NOMO-1 (cell line): Measurements from ENCODE around the gene BOLA3.
A peak's percentile ranks its signal among the peaks of the same experiment; 100 is the strongest.
"Not testable (repeated sequence)": the region's sequence is repeated elsewhere in the genome, so short reads cannot be mapped to it uniquely, and the experiment has no call there.

Source experiments
- DNase-seq, 2 experiments: peaks; one replicate each; lab custom pipeline; 2025; ENCODE audit not compliant: unreplicated experiment in 2 of 2; lab: John Stamatoyannopoulos, UW

Gene BOLA3

GRCh38 chr2:74149570-74150319, 2.0 kb upstream of the BOLA3 start:
- no peak for DNase-seq

GRCh38 chr2:74149247-74149525, 1.5 kb upstream of the BOLA3 start:
- DNase-seq: no peak

GRCh38 chr2:74148457-74149246, 940 bp upstream of the BOLA3 start:
- DNase-seq: no peak

- DNase-seq: peak; percentile 46 to 48
Measured at GRCh38 chr2:74146929-74147726, 584 bp downstream of the BOLA3 start.

GRCh38 chr2:74142340-74142739, 5.4 kb downstream of the BOLA3 start:
- DNase-seq: no peak

GRCh38 chr2:74138600-74139323, 8.9 kb downstream of the BOLA3 start:
- no peak for DNase-seq

GRCh38 chr2:74137651-74138599, 9.8 kb downstream of the BOLA3 start:
- no peak for DNase-seq

- DNase-seq: no peak
Measured at GRCh38 chr2:74131901-74132300, 15.8 kb downstream of the BOLA3 start.

- DNase-seq: no peak
Measured at GRCh38 chr2:74130211-74130995, 17.3 kb downstream of the BOLA3 start.

- no peak for DNase-seq
Measured at GRCh38 chr2:74128206-74128605, 19.5 kb downstream of the BOLA3 start.

GRCh38 chr2:74123955-74124354, 23.8 kb downstream of the BOLA3 start:
- not testable (repeated sequence) for DNase-seq

GRCh38 chr2:74121846-74122245, 25.9 kb downstream of the BOLA3 start:
- DNase-seq: not testable (repeated sequence)

GRCh38 chr2:74119912-74120825, 27.5 kb downstream of the BOLA3 start:
- DNase-seq: peak; percentile 76 to 89

- peak in 1 of 2 experiments; percentile 11 for DNase-seq
Measured at GRCh38 chr2:74119339-74119738, 28.4 kb downstream of the BOLA3 start.

- no peak for DNase-seq
Measured at GRCh38 chr2:74111380-74111779, 36.3 kb downstream of the BOLA3 start.

- no peak for DNase-seq
Measured at GRCh38 chr2:74110537-74110936, 37.2 kb downstream of the BOLA3 start.

- DNase-seq: no peak
Measured at GRCh38 chr2:74109551-74109950, 38.2 kb downstream of the BOLA3 start.

GRCh38 chr2:74107071-74107470, 40.6 kb downstream of the BOLA3 start:
- no peak for DNase-seq
